Mucosa of descending colon (tissue), 3 donors: ENCODE data around the gene OSBPL6. TPM values are rescaled to one million over a fixed set of nuclear protein-coding genes. Genes with fewer than 3 reads are reported as not detected.

ENCODE experiments used
- ATAC-seq: fragments of 200-7000 bp; cut with Tn5 transposase; one replicate; pipeline ENCODE4 v1.9.1; 2020; ENCODE audit warnings: mild to moderate bottlenecking, moderate library complexity
- DNase-seq, 3 donors: peaks; one replicate each; pipeline ENCODE4 v3.0.0-alpha.2; 2020
- H3K36me3 ChIP-seq: fragments of 200-600 bp; one replicate; pipeline ENCODE4 v1.8.0; 2021; ENCODE audit warnings: low read depth, mild to moderate bottlenecking
- H3K4me1 ChIP-seq: fragments of 200-600 bp; one replicate; pipeline ENCODE4 v1.8.0; 2021; ENCODE audit warnings: low read depth, mild to moderate bottlenecking
- H3K4me3 ChIP-seq: fragments of 200-600 bp; one replicate; pipeline ENCODE4 v1.8.0; 2021; ENCODE audit warnings: mild to moderate bottlenecking
- H3K9me3 ChIP-seq: fragments of 200-600 bp; one replicate; pipeline ENCODE4 v1.8.0; 2021; ENCODE audit warnings: mild to moderate bottlenecking
- intact Hi-C, 2 donors: fragments of 100-400 bp; cut with DNase I in 1 of 2; cut with micrococcal nuclease in 1 of 2; formaldehyde crosslinking; loops; one replicate each; pipeline versions ENCODE4 v1.11.0 to v1.11.1; 2022; cut with DNase I, micrococcal nuclease
- total RNA-seq, 3 donors: library from RNA; stranded (reverse); fragmentation: NEBNext Ultra II Directional in 2 of 3; extraction: Animal tissue kit (Norgen Biotek cat#: 25700) in 2 of 3; gene quantifications; one replicate each; pipeline versions ENCODE4 v1.2.1 to v1.2.4, GENCODE V29; 2021 to 2023
- TF ChIP-seq, protein P1 (sequence below): fragments of 200-600 bp; IDR thresholded peaks from one replicate; pipeline ENCODE4 v1.8.0; 2022; ENCODE audit warnings: antibody characterized with exemption, mild to moderate bottlenecking
- donor health status: DM: no; HTN: no; CAD: no; lungs with moderate emphysema.
- donor health status: DM: no; HTN: no; CAD: no.
- donor health status: DM: no; HTN: yes; CAD: no.

Gene OSBPL6
- total RNA-seq, 3 donors from 2014 or later = 1.3 to 2.7 (median 1.5) TPM

DNA sequence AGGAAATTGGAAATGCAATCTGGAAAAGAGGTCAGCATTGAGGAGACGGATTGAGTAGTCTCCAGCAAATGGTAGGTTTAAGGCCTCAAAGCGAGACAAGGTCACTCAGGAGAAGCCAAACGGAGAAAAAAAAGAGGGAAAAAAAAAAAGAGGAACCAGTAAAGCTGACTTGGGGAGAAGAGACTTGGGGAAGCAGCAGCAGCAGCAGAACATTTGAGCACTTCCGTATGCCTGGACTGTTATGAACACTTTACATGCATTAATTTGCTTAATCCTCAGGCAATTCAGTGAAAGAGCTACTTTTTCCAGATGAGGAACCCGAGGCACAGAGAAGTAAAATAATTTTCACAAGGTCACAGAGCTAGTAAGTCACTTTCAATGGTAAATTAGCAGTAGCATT is 81.3 kb downstream of the OSBPL6 start:
- intact Hi-C loops = loop anchor here in 1 of 2 donors (10.0 kb wide), 1 partner anchor 141 kb away; no protein-coding TSS in a partner anchor
- TF ChIP-seq, protein P1, sequence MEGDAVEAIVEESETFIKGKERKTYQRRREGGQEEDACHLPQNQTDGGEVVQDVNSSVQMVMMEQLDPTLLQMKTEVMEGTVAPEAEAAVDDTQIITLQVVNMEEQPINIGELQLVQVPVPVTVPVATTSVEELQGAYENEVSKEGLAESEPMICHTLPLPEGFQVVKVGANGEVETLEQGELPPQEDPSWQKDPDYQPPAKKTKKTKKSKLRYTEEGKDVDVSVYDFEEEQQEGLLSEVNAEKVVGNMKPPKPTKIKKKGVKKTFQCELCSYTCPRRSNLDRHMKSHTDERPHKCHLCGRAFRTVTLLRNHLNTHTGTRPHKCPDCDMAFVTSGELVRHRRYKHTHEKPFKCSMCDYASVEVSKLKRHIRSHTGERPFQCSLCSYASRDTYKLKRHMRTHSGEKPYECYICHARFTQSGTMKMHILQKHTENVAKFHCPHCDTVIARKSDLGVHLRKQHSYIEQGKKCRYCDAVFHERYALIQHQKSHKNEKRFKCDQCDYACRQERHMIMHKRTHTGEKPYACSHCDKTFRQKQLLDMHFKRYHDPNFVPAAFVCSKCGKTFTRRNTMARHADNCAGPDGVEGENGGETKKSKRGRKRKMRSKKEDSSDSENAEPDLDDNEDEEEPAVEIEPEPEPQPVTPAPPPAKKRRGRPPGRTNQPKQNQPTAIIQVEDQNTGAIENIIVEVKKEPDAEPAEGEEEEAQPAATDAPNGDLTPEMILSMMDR = no peak
- ATAC-seq (no peak), DNase-seq (no peak)
- no peak overlapping the region for H3K4me3 ChIP-seq
- H3K36me3 ChIP-seq = no peaks in the 10 kb centered on the region
- no peaks in the 10 kb centered on the region for H3K9me3 ChIP-seq
- H3K4me1 ChIP-seq = no peaks in the 10 kb centered on the region

DNA sequence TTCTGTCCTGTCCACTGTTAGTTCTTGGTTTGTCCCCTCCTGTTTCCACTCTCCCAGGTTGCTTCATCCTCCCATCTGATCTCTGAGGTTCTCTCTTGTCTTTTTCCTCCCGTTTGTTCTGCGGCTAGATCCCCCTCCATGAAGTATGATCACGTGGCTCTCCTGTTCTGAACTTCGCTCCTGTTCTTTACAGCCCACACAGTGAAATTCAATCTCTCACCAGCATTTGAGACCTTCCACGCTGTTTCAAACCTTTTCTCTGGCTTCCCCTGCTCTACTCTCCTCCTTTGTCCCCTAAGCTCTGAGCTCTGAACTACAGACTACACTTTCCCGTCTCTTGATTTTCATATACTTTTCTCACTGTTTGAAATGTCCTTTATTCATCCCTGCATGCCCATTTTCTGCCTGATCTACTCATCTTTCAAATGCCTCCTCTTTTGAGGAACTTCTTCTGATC is 83.5 kb downstream of the OSBPL6 start:
- intact Hi-C loops = loop anchor here in 1 of 2 donors (10.0 kb wide), 1 partner anchor 143 kb away; no protein-coding TSS in a partner anchor
- TF ChIP-seq, protein P1 = no peak
- DNase-seq = no peak
- ATAC-seq = no peak
- Histone ChIP-seq H3K4me3 (no peak overlapping the region), H3K9me3 (no peaks in the 10 kb centered on the region), H3K4me1 (no peaks in the 10 kb centered on the region), H3K36me3 (no peaks in the 10 kb centered on the region)

DNA sequence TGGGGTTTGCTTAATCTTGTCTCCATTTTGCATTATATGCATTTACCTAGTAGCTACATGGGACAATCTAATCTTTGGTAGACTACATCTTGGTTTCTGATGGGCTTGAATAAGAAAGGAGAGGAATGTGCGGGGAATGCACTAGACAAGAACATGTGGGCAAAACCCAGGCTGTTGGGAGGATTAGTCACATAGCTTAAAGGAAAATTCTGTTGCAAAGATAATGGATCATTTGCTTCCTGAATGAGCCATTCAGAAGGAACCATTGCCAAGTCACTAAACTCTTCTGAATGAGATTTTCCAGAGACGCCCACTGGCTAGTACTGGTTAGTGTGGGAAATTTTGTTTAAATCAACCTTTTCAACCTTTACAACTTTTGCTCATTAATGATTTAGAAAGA is 84.8 kb downstream of the OSBPL6 start:
- H3K9me3 ChIP-seq = no peaks in the 10 kb centered on the region
- no peaks in the 10 kb centered on the region for H3K4me1 ChIP-seq
- no peaks in the 10 kb centered on the region for H3K36me3 ChIP-seq
- no peak overlapping the region for H3K4me3 ChIP-seq
- DNase-seq (no peak), ATAC-seq (peak; percentile 14)
- TF ChIP-seq, protein P1 = no peak
- intact Hi-C loops = loop anchor here in 1 of 2 donors (10.0 kb wide), 1 partner anchor 144 kb away; no protein-coding TSS in a partner anchor

DNA sequence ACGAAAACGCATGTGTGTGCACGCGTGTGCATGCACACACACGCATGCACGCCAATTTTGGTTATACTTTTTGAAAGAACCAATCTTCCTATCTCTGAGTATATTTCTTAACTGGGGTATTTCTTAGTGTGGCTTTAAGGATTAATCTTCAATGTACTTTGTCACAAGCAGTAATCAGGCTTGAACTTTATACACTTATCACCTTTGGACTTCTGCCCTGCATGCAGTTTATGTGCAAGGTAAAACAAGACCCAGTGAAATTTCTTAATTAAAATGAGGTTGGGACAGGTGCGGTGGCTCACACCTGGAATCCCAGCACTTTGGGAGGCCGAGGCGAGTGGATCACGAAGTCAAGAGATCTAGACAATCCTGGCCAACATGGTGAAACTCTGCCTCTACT is 85.3 kb downstream of the OSBPL6 start:
- H3K4me1 ChIP-seq = no peaks in the 10 kb centered on the region
- DNase-seq (no peak), ATAC-seq (peak; percentile 34)
- no peaks in the 10 kb centered on the region for H3K36me3 ChIP-seq
- no peaks in the 10 kb centered on the region for H3K9me3 ChIP-seq
- TF ChIP-seq, protein P1 = no peak
- no peak overlapping the region for H3K4me3 ChIP-seq
- intact Hi-C loops = loop anchor here (10.0 kb wide), 1 partner anchor 145 kb away; no protein-coding TSS in a partner anchor

DNA sequence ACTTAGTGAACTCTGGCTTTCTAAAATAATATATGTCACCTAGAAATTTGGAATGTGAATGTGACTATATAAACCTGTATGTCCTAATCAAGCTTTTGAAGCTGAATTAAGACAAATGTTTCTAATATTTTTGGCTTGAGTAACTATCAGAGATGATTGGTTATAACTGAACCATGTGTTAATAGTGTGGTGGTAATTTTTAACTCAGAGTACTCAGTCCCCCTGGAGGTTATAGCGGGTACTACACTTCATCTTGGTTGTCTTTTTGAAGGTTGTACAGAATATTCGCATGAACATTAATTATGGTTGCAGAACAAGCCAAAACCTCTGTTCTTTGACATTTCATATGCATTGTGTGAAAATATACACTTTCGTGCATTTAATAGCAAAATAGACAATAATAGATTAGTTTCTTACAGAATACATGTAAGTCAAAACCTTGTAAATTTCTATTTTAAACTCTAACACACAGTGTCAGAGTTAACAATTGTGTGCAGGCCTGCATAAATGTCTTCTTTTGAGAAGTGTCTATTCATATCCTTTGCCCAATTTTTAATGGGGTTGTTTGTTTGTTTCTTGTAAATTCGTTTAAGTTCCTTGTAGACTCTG is 86.0 kb downstream of the OSBPL6 start:
- no peaks in the 10 kb centered on the region for H3K4me1 ChIP-seq
- H3K36me3 ChIP-seq = no peaks in the 10 kb centered on the region
- intact Hi-C loops = loop anchor here in 1 of 2 donors (10.0 kb wide), 1 partner anchor 146 kb away; no protein-coding TSS in a partner anchor
- DNase-seq (peak in 1 of 3 donors; percentile 74), ATAC-seq (peak; percentile 45)
- TF ChIP-seq, protein P1 = peak; percentile 65
- no peak overlapping the region for H3K4me3 ChIP-seq
- no peaks in the 10 kb centered on the region for H3K9me3 ChIP-seq
